ENCODE measurements around the gene ZNF155.

The ZNF155 gene

GRCh38 chr19:43950834-43951645 lies 32.9 kb upstream of the ZNF155 start, which contains the start of gene ZNF221:
Gene ZNF221, plus strand, starts transcription at chr19:43951228. Its CDS starts 11,499 bp downstream, at chr19:43962727.
- TF ChIP-seq ZFX (IDR thresholded peaks at IDR 0.05; ENCODE audit: borderline replicate concordance) = no peak
- peak; percentile 64 for TF ChIP-seq CTCF (IDR thresholded peaks at IDR 0.05)
- H3K27ac ChIP-seq = peak within 1 kb of the TSS; percentile 53

- TF ChIP-seq ZFX (IDR thresholded peaks at IDR 0.05; ENCODE audit: borderline replicate concordance) (no peak), CTCF (IDR thresholded peaks at IDR 0.05) (no peak)
- H3K27ac ChIP-seq = no peak overlapping the region
These were observed 27.2 kb upstream of the ZNF155 start for GRCh38 chr19:43956827-43957226.

GRCh38 chr19:43957891-43958290 lies 26.1 kb upstream of the ZNF155 start:
- H3K27ac ChIP-seq = no peak overlapping the region
- TF ChIP-seq ZFX (IDR thresholded peaks at IDR 0.05; ENCODE audit: borderline replicate concordance) = no peak
- no peak for TF ChIP-seq CTCF (IDR thresholded peaks at IDR 0.05)

- no peak overlapping the region for H3K27ac ChIP-seq
- TF ChIP-seq ZFX (IDR thresholded peaks at IDR 0.05; ENCODE audit: borderline replicate concordance) (no peak), CTCF (IDR thresholded peaks at IDR 0.05) (no peak)
These were observed 23.6 kb upstream of the ZNF155 start for GRCh38 chr19:43960411-43960810.

DNA sequence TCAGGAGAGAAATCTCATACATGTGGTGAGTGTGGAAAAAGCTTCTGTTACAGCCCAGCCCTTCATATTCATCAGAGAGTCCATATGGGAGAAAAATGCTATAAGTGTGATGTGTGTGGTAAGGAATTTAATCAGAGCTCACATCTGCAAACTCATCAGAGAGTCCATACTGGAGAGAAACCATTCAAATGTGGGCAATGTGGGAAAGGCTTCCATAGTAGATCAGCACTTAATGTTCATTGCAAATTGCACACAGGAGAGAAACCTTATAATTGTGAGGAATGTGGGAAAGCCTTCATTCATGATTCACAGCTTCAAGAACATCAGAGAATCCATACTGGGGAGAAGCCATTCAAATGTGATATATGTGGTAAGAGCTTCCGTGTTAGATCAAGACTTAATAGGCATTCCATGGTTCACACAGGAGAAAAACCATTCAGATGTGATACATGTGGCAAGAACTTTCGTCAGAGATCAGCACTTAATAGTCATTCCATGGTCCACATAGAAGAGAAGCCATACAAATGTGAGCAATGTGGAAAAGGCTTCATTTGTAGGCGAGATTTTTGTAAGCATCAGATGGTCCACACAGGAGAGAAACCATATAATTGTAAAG lies 17.8 kb upstream of the ZNF155 start:
- H3K27ac ChIP-seq = no peak overlapping the region
- no peak for TF ChIP-seq ZFX (IDR thresholded peaks at IDR 0.05; ENCODE audit: borderline replicate concordance)
- no peak for TF ChIP-seq CTCF (IDR thresholded peaks at IDR 0.05)

- TF ChIP-seq CTCF (IDR thresholded peaks at IDR 0.05) (no peak), ZFX (IDR thresholded peaks at IDR 0.05; ENCODE audit: borderline replicate concordance) (no peak)
- H3K27ac ChIP-seq = no peak overlapping the region
These were observed 7.3 kb upstream of the ZNF155 start for GRCh38 chr19:43976732-43977131.

DNA sequence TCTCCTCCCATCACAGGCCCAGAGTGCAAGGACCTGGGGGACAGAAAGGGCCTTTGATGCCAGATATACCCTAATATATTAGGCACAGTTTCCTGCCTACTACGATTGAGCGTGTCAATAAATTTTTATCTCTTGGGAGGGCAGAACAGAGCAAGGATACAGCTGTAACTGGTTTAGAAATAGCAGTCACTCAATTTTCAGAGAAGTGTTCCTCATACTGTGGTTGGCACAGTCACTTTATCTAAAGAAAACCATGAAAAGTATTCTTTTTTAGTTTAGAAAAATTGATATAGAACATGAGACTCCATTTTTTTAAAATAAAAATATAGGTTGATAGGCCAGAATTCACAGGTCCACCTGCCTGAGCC lies 460 bp upstream of the ZNF155 start:
- peak overlapping the region; percentile 47 for H3K27ac ChIP-seq
- no peak for TF ChIP-seq CTCF (IDR thresholded peaks at IDR 0.05)
- TF ChIP-seq ZFX (IDR thresholded peaks at IDR 0.05; ENCODE audit: borderline replicate concordance) = no peak
